Epithelial cell of prostate (primary cell): ENCODE measurements around the gene VAC14.

ENCODE experiments used
- DNase-seq: peaks from one replicate; pipeline ENCODE4 v3.0.0-alpha.2; 2011; ENCODE audit warnings: low read depth, low spot score
- H3K27ac ChIP-seq: fragments of 450-650 bp; 2 replicates; pipeline ENCODE4 v1.5.1; 2017; ENCODE audit warnings: mild to moderate bottlenecking

Gene VAC14

GRCh38 chr16:70730944-70731343 lies 70.0 kb downstream of the VAC14 start:
- no peak overlapping the region for H3K27ac ChIP-seq
- DNase-seq: no peak

GRCh38 chr16:70730031-70730430 lies 70.9 kb downstream of the VAC14 start:
- no peak for DNase-seq
- no peak overlapping the region for H3K27ac ChIP-seq

GRCh38 chr16:70729292-70729691 lies 71.7 kb downstream of the VAC14 start:
- DNase-seq: no peak
- H3K27ac ChIP-seq: no peak overlapping the region

- H3K27ac ChIP-seq: no peak overlapping the region
- DNase-seq: no peak
Observed at GRCh38 chr16:70728150-70728549, 72.8 kb downstream of the VAC14 start.

- H3K27ac ChIP-seq: no peak overlapping the region
- no peak for DNase-seq
Observed at GRCh38 chr16:70726892-70727361, 74.0 kb downstream of the VAC14 start.

- no peak for DNase-seq
- no peak overlapping the region for H3K27ac ChIP-seq
Observed at GRCh38 chr16:70725912-70726828, 74.8 kb downstream of the VAC14 start.

- DNase-seq: no peak
- H3K27ac ChIP-seq: no peak overlapping the region
Observed at GRCh38 chr16:70725024-70725911, 75.7 kb downstream of the VAC14 start.

GRCh38 chr16:70724146-70725023 lies 76.6 kb downstream of the VAC14 start:
- no peak for DNase-seq
- no peak overlapping the region for H3K27ac ChIP-seq

GRCh38 chr16:70723740-70724145 lies 77.2 kb downstream of the VAC14 start:
- no peak for DNase-seq

GRCh38 chr16:70721202-70721963 lies 79.6 kb downstream of the VAC14 start:
- H3K27ac ChIP-seq: no peak overlapping the region
- no peak for DNase-seq

More at GRCh38 chr16:70723740-70724145, 77.2 kb downstream of the VAC14 start:
- H3K27ac ChIP-seq: no peak overlapping the region

GRCh38 chr16:70720425-70721201 lies 80.3 kb downstream of the VAC14 start:
- no peak overlapping the region for H3K27ac ChIP-seq
- DNase-seq: no peak

GRCh38 chr16:70717065-70717464 lies 83.9 kb downstream of the VAC14 start:
- H3K27ac ChIP-seq: no peak overlapping the region
- DNase-seq: no peak

GRCh38 chr16:70715860-70716357 lies 85.0 kb downstream of the VAC14 start:
- no peak for DNase-seq
- H3K27ac ChIP-seq: peak overlapping the region; percentile 80

- DNase-seq: peak; percentile 97
- H3K27ac ChIP-seq: peak overlapping the region; percentile 80
Observed at GRCh38 chr16:70715055-70715858, 85.7 kb downstream of the VAC14 start.

- no peak for DNase-seq
- H3K27ac ChIP-seq: peak overlapping the region; percentile 80
Observed at GRCh38 chr16:70714581-70715054, 86.3 kb downstream of the VAC14 start.

- H3K27ac ChIP-seq: no peak overlapping the region
- DNase-seq: no peak
Observed at GRCh38 chr16:70713824-70714223, 87.1 kb downstream of the VAC14 start.

- no peak overlapping the region for H3K27ac ChIP-seq
- DNase-seq: no peak
Observed at GRCh38 chr16:70713342-70713741, 87.6 kb downstream of the VAC14 start.
